ENCODE data around the gene STAG3.
"Not testable (repeated sequence)": the region's sequence is repeated elsewhere in the genome, so short reads cannot be mapped to it uniquely, and the experiment has no call there.

The STAG3 gene

GRCh38 chr7:100247152-100247757, 69.5 kb downstream of the STAG3 start:
- DNase-seq (ENCODE audit: low read depth in 2 of 2), result no peak

- DNase-seq (ENCODE audit: low read depth in 2 of 2), result no peak
Measured at GRCh38 chr7:100248483-100248882, 70.8 kb downstream of the STAG3 start.

GRCh38 chr7:100257017-100257416, 79.3 kb downstream of the STAG3 start:
- no peak for DNase-seq (ENCODE audit: low read depth in 2 of 2)

GRCh38 chr7:100259984-100260383, 82.3 kb downstream of the STAG3 start:
- not testable (repeated sequence) for DNase-seq (ENCODE audit: low read depth in 2 of 2)

- DNase-seq (ENCODE audit: low read depth in 2 of 2), result not testable (repeated sequence)
Measured at GRCh38 chr7:100262896-100263295, 85.2 kb downstream of the STAG3 start.

All from stimulated activated CD4-positive, alpha-beta T cell treated with anti-CD3 and anti-CD28 coated beads, Interleukin-1b, Interleukin-23, amount 100 ng/mL, for 4 hours (primary cell).